ENCODE data around the gene HOXB3. TPM values are rescaled to one million over a fixed set of nuclear protein-coding genes. Genes with fewer than 3 reads are reported as not detected.

Gene HOXB3
- total and polyA plus RNA-seq, 2 donors (not counting 1 experiment from before 2014, with no cell fraction given), result 15.7 to 28.6 TPM

GRCh38 chr17:48636177-48637018 is 46.4 kb upstream of the HOXB3 start:
- no peak overlapping the region for H3K9ac ChIP-seq (ENCODE audit: insufficient read depth, low read length)
- no peaks in the 10 kb centered on the region for H3K9me3 ChIP-seq (ENCODE audit: control insufficient read depth, insufficient read depth, low read depth, low read length)
- no peaks in the 10 kb centered on the region for H3K4me1 ChIP-seq (ENCODE audit: control insufficient read depth, extremely low read depth, insufficient read depth, low read length)
- no peaks in the 10 kb centered on the region for H4K20me1 ChIP-seq (ENCODE audit: control insufficient read depth, extremely low read depth, insufficient read depth, low read length)
- H3K27me3 ChIP-seq (ENCODE audit: control insufficient read depth, insufficient read depth, low read length), result peaks cover 95% of the 10 kb centered on the region
- peak; percentile 64 for TF ChIP-seq EZH2 (IDR thresholded peaks at IDR 0.05; ENCODE audit: low read length, missing control alignments)
- TF ChIP-seq, protein P1, sequence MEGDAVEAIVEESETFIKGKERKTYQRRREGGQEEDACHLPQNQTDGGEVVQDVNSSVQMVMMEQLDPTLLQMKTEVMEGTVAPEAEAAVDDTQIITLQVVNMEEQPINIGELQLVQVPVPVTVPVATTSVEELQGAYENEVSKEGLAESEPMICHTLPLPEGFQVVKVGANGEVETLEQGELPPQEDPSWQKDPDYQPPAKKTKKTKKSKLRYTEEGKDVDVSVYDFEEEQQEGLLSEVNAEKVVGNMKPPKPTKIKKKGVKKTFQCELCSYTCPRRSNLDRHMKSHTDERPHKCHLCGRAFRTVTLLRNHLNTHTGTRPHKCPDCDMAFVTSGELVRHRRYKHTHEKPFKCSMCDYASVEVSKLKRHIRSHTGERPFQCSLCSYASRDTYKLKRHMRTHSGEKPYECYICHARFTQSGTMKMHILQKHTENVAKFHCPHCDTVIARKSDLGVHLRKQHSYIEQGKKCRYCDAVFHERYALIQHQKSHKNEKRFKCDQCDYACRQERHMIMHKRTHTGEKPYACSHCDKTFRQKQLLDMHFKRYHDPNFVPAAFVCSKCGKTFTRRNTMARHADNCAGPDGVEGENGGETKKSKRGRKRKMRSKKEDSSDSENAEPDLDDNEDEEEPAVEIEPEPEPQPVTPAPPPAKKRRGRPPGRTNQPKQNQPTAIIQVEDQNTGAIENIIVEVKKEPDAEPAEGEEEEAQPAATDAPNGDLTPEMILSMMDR (conservative IDR thresholded peaks at IDR 0.05 in 1 of 2, IDR thresholded peaks at IDR 0.05 in 1 of 2; ENCODE audit: low read depth in 1 of 2, low read length in 2 of 2), result peak; percentile 20 to 56
- H3K36me3 ChIP-seq (ENCODE audit: control insufficient read depth, insufficient read depth, low read length), result no peaks in the 10 kb centered on the region
- peak overlapping the region; percentile 18 for H3K4me2 ChIP-seq (ENCODE audit: extremely low read depth, insufficient read depth, low read length)
- H2AFZ ChIP-seq (ENCODE audit: low read length), result no peak overlapping the region
- H3K79me2 ChIP-seq (ENCODE audit: control insufficient read depth, insufficient read depth, low read length), result no peaks in the 10 kb centered on the region
- H3K4me3 ChIP-seq (replicated peaks in 1 of 4; ENCODE audit: control extremely low read depth in 1 of 4, insufficient read depth in 1 of 4, low read depth in 3 of 4, low read length in 4 of 4), result no peak overlapping the region
- no peak overlapping the region for H3K27ac ChIP-seq (ENCODE audit: insufficient read depth, low read length)
- peak; percentile 41 to 59 for DNase-seq (ENCODE audit: low read depth in 2 of 2)

- Histone ChIP-seq H3K9ac (ENCODE audit: insufficient read depth, low read length) (no peak overlapping the region), H3K36me3 (ENCODE audit: control insufficient read depth, insufficient read depth, low read length) (no peaks in the 10 kb centered on the region), H3K4me3 (replicated peaks in 1 of 4; ENCODE audit: control extremely low read depth in 1 of 4, insufficient read depth in 1 of 4, low read depth in 3 of 4, low read length in 4 of 4) (no peak overlapping the region), H3K27me3 (ENCODE audit: control insufficient read depth, insufficient read depth, low read length) (peaks cover 96% of the 10 kb centered on the region), H3K4me2 (ENCODE audit: extremely low read depth, insufficient read depth, low read length) (no peak overlapping the region), H3K79me2 (ENCODE audit: control insufficient read depth, insufficient read depth, low read length) (no peaks in the 10 kb centered on the region), H3K4me1 (ENCODE audit: control insufficient read depth, extremely low read depth, insufficient read depth, low read length) (no peaks in the 10 kb centered on the region), H3K27ac (ENCODE audit: insufficient read depth, low read length) (no peak overlapping the region), H4K20me1 (ENCODE audit: control insufficient read depth, extremely low read depth, insufficient read depth, low read length) (no peaks in the 10 kb centered on the region), H2AFZ (ENCODE audit: low read length) (no peak overlapping the region), H3K9me3 (ENCODE audit: control insufficient read depth, insufficient read depth, low read depth, low read length) (no peaks in the 10 kb centered on the region)
- TF ChIP-seq, protein P1 (conservative IDR thresholded peaks at IDR 0.05 in 1 of 2, IDR thresholded peaks at IDR 0.05 in 1 of 2; ENCODE audit: low read depth in 1 of 2, low read length in 2 of 2), result no peak
- no peak for TF ChIP-seq EZH2 (IDR thresholded peaks at IDR 0.05; ENCODE audit: low read length, missing control alignments)
- DNase-seq (ENCODE audit: low read depth in 2 of 2), result no peak
These were observed 44.6 kb upstream of the HOXB3 start for GRCh38 chr17:48634493-48635208.

GRCh38 chr17:48633266-48633677 is 43.2 kb upstream of the HOXB3 start:
- no peak overlapping the region for H3K9ac ChIP-seq (ENCODE audit: insufficient read depth, low read length)
- H3K4me3 ChIP-seq (replicated peaks in 1 of 4; ENCODE audit: control extremely low read depth in 1 of 4, insufficient read depth in 1 of 4, low read depth in 3 of 4, low read length in 4 of 4), result no peak overlapping the region
- no peaks in the 10 kb centered on the region for H3K9me3 ChIP-seq (ENCODE audit: control insufficient read depth, insufficient read depth, low read depth, low read length)
- no peak overlapping the region for H3K4me2 ChIP-seq (ENCODE audit: extremely low read depth, insufficient read depth, low read length)
- H3K27me3 ChIP-seq (ENCODE audit: control insufficient read depth, insufficient read depth, low read length), result peaks cover 96% of the 10 kb centered on the region
- no peak overlapping the region for H3K27ac ChIP-seq (ENCODE audit: insufficient read depth, low read length)
- no peaks in the 10 kb centered on the region for H4K20me1 ChIP-seq (ENCODE audit: control insufficient read depth, extremely low read depth, insufficient read depth, low read length)
- no peaks in the 10 kb centered on the region for H3K36me3 ChIP-seq (ENCODE audit: control insufficient read depth, insufficient read depth, low read length)
- TF ChIP-seq EZH2 (IDR thresholded peaks at IDR 0.05; ENCODE audit: low read length, missing control alignments), result peak; percentile 99
- TF ChIP-seq, protein P1 (conservative IDR thresholded peaks at IDR 0.05 in 1 of 2, IDR thresholded peaks at IDR 0.05 in 1 of 2; ENCODE audit: low read depth in 1 of 2, low read length in 2 of 2), result no peak
- H3K4me1 ChIP-seq (ENCODE audit: control insufficient read depth, extremely low read depth, insufficient read depth, low read length), result no peaks in the 10 kb centered on the region
- no peak overlapping the region for H2AFZ ChIP-seq (ENCODE audit: low read length)
- H3K79me2 ChIP-seq (ENCODE audit: control insufficient read depth, insufficient read depth, low read length), result no peaks in the 10 kb centered on the region
- DNase-seq (ENCODE audit: low read depth in 2 of 2), result no peak

All from fibroblast of lung (primary cell).